Fibroblast of skin of back (primary cell): ENCODE results near the gene TJP1.

ENCODE experiments used
- DNase-seq: peaks from one replicate; pipeline ENCODE4 v3.0.0-alpha.2; 2013

Gene TJP1

GRCh38 chr15:29681166-29681845, 141.0 kb downstream of the TJP1 start:
- DNase-seq, result no peak

DNA sequence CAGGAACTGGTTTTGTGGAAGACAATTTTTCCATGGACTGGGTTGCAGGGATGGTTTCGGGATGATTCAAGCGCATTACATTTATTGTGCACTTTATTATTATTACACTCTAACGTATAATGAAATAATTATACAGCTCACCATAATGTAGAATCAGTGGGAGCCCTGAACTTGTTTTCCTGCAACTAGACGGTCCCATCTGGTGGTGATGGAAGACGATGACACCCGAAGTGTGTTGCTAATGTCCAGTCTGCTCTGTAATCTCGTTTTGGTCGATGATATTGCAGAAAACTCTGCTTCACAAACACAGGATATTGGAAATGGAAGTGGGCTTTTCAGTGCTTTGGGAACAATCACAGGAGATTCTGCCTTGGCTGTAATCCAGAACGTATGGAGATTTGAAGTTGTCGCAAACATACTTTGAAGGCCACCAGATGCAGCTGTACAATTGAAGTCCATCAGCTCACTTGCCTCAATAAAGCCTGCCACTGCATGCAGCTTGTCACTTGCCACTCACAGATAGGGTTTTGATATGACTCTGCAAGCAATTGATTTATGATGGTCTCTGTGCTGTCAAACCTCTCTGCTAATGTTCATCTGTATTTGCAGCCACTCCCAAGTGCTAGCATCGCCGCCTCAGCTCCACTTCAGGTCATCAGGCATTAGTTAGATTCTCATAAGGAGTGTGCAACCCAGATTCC, 141.7 kb downstream of the TJP1 start:
- DNase-seq, result peak; percentile 27

DNA sequence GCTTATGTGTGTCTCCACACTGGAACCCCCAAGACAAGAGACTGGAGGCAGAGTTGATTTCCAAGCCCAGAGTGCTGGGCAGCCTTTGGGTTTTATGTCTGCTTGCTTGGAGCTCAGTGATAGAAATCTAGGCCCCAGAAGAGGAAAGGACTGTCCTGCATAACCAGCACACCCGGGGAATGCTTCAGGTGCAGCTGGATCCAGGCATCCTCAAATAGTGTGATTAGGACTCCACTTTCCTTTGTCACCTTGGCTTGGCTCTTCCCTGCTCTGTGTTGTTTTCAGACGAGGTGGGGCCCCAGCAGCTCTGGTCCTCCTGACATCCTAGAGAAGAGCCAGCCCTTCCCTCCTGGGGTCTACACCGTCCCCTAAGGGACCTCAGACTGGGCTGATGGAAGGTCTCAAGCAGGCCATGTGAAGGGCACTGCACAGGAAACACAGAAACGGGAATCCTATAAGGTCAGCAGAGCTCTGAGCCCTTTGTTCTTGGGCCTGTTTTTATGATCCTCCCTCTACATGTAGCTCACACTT, 143.7 kb downstream of the TJP1 start:
- DNase-seq, result no peak

GRCh38 chr15:29677871-29678461, 144.3 kb downstream of the TJP1 start:
- no peak for DNase-seq

GRCh38 chr15:29677455-29677854, 144.8 kb downstream of the TJP1 start:
- no peak for DNase-seq

DNA sequence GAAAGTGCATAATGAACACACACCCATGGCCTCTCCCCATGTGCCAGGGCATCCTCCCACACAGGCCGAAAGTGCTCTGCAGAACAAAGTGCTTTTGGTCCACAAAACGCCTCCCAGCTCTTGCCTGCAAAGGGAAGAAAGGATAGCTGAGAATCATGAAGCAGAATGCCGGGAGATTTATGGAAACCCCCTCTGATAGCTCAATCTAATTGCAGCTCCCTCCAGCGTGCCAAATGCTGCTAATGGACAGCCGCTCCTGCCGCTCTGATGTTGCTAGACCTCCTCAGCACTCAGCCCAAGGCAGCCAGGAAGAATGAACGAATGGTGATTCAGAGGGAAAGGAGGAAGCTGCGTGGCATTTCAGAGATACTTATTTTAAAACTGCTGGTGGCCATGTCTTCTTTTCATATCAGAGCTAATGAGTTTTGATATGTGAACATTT, 145.3 kb downstream of the TJP1 start:
- peak; percentile 69 for DNase-seq

- DNase-seq, result peak; percentile 72
Measured at GRCh38 chr15:29676374-29676960, 145.8 kb downstream of the TJP1 start.

DNA sequence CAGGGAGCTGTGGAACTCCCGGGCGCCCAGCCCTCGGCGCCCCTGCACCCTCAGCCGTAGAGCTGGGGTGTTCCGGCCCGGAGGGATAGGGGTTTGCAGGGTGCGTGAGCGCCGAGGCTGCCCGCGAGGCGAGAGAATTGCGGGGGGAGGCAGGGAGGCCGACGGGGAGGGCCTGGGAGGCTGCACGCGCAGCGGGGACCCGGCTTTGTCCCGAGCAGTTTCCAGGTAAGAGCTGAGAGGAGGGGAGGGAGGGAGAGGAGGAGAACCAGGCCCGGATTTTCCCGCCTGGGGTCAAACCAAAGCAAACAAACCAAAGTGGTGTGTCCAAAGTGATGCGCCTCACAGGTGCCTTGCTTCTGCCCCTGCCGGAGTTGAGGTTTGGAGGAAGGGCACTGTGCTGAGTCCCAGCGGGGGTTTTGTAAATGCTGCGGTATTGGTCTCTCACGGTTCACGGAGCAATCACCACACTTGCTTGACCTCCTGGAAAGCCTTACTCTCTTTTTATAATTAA, 146.4 kb downstream of the TJP1 start:
- no peak for DNase-seq

DNA sequence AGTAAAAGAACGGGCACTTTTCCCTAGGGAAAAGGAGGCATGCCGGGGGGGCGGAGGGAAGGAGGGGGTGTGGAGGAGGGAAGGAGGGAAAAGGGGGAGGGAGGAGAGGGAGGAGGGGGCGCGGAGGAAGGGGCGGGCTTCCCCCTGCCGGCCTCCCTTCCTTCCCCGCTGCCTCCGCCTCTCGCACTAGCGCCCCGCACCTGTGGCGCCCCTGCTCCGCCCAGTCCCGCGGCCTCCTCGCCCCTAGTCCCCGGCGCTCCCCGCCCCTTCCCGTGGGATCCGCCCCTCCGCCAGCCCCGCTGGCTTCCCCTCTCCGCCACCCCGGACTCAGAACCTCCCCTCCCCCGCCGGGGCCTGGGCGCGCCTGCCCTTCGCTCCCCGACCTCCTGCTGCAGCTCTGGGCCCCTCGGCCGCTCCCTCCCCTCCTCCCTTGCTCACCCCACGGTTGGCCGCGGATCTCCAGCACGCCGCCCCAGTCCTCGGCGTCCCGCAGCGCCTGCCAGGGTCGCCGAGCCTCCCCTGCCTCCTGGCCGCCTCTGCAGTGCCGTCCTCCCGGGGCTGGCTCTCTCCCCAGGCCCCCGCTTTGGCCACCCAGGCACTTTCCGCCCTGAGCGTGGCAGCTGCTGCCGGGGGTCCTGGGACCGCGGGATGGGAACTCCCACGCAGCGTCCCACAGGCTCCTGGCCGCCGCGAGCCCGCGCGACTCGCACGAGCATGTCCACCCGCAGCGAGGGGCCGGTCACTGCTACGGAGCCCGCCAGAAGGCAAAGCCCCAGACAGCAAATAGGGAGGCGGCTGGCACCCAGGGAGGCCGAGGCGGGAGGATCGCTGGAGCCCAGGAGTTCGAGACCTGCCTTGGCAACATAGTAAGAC, 147.4 kb downstream of the TJP1 start:
- peak; percentile 59 for DNase-seq

- DNase-seq, result no peak
Measured at GRCh38 chr15:29672923-29673809, 149.1 kb downstream of the TJP1 start.

GRCh38 chr15:29672446-29672845, 149.8 kb downstream of the TJP1 start:
- DNase-seq, result no peak

DNA sequence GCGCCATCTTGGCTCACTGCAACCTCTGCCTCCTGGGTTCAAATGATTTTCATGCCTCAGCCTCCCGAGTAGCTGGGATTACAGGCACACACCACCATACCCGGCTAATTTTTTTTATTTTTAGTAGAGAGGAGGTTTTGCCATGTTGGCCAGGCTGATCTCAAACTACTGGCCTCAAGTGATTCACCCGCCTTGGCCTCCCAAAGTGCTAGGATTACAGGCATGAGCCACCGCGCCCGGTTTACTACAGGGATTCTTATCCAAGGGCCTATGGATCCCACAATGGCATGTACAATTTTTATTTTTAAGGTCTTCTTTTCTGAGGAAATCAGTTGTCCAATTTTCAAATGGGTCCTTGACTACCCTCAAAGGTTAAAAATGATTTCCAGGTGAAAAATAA, 150.2 kb downstream of the TJP1 start:
- DNase-seq, result peak; percentile 28

DNA sequence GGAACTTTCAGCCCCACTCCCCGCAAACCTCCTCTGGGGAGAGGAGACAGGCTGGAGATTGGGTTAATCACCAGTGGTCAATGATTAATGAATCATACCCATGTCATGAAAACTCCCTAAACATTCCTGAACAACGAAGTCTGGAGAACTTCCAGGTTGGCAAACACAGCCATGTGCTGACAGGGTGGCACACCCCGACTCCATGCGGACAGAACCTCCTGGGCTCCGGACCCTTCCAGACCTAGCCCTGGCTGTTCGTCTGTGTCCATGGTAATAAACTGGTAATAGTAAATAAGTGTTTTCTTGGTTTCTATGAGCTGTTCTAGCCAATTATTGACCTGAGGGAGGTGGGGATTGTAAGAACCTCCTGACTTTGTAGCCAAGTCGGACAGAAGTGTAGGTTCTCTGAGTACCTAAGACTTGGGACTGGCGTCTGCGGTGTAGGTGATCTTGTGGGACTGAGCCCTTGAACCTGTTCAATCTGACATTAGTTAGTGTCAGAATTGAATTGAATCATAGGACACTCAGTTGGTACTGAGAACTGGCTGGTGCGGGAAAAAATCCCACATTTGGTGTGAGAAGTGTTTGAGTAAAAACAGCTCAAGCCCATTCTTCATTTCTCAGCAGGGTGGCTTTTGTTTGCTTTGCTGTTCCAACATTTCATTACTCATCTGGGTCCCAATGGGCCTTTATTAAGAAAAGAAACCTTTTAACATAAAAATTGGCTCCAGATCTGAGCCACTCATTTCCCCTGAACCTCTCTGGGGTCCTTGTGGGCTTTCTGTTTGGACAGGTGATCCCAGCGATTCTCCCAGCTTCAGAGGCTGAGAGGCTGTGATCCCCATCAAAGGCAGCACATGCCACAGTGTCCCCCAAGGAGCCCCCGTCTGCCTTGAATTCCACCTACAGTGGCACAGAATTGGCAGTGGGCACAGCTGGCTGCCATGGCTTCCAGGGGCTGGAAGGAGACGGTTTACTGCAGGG, 151.0 kb downstream of the TJP1 start:
- DNase-seq, result peak; percentile 92

DNA sequence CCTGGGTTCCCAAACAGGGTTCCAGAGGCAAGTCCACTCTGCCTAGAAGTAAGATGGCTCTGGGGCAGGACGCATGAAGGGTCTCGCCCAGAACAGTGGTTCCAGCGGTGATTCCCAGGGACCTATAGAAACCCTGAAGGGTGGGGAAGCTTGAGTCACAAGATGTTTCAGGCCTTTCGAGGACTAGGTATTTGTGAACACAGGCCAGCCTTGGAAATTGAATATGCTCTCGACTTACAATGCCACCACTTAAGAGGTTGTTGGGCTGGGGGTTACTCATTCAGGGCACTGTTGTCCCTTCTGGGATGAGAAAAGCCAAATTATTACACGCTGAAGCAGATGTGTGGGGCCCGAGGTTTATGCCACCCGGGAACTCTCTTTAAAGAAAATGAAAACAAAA, 152.0 kb downstream of the TJP1 start:
- DNase-seq, result peak; percentile 55

DNA sequence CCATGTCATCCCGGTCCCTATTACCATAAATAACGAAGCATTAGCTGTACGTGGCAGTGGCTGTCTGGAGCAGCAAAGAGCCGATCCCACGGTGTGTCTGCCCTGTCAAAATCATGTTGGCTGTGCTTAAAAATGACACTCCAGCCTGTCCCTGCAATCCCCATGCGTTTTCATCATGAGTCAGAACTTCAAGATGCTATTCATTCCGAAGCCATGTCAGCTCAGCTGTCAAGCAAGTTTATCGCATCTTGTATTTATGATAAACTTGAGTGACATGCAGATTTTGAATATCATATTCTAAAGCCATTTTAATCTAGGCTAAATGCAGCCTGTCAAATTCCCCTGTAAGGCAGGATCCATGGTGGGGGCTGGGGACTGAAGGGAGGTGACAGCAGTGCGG, 152.4 kb downstream of the TJP1 start:
- DNase-seq, result peak; percentile 83

DNA sequence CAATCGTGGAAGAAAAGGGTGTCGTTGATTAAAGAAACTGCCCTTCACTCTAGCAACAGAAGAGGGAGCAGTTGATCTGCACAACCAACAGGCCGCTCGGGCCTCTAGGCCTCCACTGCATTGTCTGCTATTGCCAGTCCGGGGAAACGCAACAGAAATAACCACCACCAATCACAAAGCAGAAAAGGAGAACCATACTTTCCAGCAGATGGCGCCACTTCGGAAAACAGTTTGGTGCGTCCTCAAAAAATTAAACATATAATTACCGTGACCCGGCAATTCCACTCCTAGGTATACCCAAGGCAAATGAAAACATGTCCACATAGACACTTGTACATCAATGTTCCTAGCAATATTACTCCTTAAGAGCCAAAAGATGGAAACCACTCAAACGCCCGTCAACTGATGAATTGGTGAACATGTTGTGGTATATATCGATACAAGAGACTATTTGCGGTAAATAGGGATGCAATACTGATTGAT, 154.1 kb downstream of the TJP1 start:
- DNase-seq, result peak; percentile 82

DNA sequence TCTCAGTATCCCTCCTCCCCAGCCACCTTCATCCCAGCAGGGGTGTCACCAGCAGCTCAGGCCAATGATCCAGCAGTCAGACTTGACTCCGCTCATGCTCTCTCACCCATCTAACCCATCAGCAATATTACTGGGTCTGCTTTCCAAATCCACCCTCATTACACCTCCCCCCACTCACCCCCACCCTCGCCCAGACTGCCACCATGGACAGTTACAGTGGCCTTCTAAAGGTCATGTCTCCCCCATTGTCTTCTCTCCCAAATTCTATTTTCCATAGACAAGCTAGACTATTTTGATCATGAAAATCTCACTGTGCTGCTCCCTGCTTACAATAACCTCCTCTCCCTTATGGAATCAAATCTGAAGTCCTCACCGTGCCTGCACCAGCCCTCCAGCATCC, 156.0 kb downstream of the TJP1 start:
- DNase-seq, result no peak

DNA sequence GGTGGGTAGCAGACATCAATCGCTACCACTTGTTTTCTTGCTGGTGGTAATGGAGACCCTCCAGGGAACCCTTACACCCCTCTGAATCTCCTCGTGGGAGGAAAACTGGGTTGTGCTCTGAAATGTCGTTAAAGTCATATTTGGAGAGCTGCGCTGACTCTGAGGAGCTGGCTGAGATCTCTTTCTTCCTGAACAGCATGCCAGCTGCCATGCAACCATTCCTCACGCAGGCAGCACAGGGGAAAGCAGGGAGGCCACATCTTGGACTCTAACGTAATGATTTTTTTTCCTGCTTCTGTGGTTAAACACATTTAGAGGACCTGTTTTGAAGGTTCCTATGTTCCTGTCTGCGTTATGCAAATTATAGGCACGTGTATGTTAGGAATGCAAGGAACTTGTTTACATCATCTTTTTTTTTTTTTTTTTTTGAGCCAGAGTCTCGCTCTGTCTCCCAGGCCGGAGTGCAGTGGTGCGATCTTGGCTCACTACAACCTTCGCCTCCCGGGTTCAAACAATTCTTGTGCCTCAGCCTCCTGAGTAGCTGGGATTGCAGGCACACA, 156.7 kb downstream of the TJP1 start:
- no peak for DNase-seq

GRCh38 chr15:29664406-29664805, 157.9 kb downstream of the TJP1 start:
- no peak for DNase-seq
